GM21526 (cell line): Measurements from ENCODE around the gene PCGF6.
A peak's percentile ranks its signal among the peaks of the same experiment; 100 is the strongest.
"Not testable (repeated sequence)": the region's sequence is repeated elsewhere in the genome, so short reads cannot be mapped to it uniquely, and the experiment has no call there.

Experiments
- ATAC-seq: cut with Tn5 transposase; IDR thresholded peaks from one replicate; pipeline ENCODE4 v1.9.1; 2021; ENCODE audit warnings: moderate library complexity; ENCODE audit not compliant: unreplicated experiment, low FRiP score

Gene PCGF6, protein sequence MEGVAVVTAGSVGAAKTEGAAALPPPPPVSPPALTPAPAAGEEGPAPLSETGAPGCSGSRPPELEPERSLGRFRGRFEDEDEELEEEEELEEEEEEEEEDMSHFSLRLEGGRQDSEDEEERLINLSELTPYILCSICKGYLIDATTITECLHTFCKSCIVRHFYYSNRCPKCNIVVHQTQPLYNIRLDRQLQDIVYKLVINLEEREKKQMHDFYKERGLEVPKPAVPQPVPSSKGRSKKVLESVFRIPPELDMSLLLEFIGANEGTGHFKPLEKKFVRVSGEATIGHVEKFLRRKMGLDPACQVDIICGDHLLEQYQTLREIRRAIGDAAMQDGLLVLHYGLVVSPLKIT

DNA sequence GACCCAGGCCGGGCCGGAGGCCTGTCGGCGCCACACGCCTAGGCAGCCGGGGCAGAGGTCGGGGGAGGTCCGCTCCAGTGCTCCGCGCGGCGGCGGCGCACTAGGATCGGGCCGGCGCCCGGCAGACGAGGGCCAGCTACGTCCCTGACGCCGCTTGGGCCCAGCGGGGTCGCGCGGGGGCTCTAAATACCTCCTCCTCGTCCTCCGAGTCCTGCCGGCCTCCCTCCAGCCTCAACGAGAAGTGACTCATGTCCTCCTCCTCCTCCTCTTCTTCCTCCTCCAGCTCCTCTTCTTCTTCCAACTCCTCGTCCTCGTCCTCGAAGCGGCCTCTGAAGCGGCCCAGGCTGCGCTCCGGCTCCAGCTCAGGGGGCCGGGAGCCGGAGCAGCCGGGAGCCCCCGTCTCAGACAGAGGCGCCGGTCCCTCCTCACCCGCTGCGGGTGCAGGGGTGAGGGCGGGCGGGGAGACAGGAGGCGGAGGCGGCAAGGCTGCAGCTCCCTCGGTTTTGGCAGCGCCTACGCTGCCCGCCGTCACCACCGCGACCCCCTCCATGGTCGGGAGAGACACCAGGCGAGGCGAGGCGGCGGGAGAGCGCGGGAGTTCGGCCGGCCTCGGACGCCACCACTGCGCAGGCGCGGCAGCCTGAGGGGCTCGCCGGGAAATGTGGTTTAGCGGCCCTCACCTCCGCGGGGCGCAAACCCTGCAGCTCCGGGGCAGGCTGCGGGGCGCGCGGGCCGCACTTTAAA, at the start of gene PCGF6:
Gene PCGF6 (minus strand): TSS at position 624 of the 744 bp plus-strand sequence. CDS start 74 bp downstream, at position 550.
- ATAC-seq = peak; percentile 81

DNA sequence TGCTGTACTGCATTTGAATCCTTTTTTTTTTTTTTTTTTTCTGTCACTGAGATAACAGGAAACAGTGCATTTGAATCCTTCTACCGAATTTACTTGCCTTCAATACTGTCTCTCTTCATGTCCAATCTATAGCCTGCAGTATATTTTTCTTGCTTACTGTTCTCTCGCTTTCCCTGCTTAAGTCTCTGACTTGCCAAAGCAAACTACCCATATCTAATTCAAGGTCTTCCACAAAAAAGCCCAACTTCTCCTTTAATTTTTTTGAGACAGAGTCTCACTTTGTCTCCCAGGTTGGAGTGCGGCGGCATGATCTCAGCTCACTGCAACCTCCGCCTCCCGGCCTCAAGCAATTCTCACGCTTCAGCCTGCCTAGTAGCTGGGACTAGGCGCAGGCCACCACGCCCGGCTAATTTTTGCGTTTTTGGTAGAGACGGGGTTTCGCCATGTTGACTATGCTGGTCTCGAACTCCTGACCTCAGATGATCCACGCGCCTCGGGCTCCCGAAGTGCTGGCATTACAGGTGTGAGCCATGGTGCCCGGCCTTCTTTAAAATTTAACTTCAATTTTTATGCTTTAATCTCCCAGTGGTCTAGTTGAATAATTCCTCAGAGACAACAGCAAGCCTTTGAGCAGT, 46.4 kb upstream of the PCGF6 start:
- no peak for ATAC-seq

DNA sequence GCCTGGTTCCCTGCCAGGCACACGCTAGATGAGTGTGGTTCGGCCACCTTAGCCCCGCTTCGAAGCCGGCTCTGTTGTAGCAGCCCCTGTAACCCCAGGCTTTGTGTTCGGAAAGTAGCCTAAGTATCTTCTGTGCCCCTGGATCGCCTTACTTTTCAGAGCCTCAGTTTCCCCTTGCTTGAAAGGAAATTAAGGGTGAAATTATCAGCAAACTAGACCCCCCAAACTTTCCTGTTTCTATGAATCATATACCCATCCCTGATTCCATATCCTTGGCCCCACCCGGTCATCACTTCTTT, 45.8 kb upstream of the PCGF6 start:
- ATAC-seq = no peak

DNA sequence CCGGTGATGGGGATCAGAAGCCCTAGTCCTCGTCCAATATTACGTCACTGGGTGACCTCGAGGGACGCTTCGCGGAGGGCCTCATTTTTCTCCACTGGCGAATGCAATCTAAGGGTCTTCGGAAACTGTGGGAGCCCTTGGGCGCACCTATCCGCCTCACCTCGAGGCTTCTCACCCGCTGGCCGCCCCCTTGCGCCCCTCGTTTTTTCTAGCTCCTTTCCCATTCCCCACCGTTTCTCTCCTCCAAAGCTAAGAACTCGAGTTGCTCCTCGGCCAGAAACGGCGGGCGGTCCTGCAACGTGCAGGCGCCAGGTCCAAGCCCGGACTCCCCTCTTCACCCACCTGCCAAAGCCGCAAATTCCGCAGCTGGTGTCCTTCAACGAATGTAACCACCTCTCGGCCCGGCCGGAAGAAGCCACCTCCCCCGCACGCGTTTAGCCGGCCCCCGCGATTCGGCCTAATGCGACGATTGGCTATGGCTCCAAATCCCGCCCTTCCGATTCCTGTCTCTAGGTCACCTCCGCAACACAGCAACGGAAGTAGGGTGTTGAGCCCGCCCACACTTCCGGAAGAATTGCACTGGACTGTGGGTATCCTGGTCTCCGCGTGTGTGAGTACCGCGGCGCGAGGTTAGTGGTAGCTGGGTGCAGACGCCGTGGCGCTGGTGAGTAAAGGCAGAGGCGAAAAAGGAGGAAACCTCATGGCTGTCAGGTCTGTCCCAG, 45.3 kb upstream of the PCGF6 start, which contains the start of the genes ATP5MK and PDCD11:
Gene ATP5MK (minus strand): TSS at position 409 of the 722 bp plus-strand sequence. CDS start 4,018 bp downstream, outside the sequence.
Gene PDCD11 (plus strand): TSS at position 560 of the 722 bp plus-strand sequence. CDS start 1,801 bp downstream, outside the sequence.
- peak; percentile 93 for ATAC-seq

- ATAC-seq = no peak
Measured at GRCh38 chr10:103395754-103396066, 44.8 kb upstream of the PCGF6 start.

GRCh38 chr10:103394180-103394579, 43.2 kb upstream of the PCGF6 start:
- no peak for ATAC-seq

DNA sequence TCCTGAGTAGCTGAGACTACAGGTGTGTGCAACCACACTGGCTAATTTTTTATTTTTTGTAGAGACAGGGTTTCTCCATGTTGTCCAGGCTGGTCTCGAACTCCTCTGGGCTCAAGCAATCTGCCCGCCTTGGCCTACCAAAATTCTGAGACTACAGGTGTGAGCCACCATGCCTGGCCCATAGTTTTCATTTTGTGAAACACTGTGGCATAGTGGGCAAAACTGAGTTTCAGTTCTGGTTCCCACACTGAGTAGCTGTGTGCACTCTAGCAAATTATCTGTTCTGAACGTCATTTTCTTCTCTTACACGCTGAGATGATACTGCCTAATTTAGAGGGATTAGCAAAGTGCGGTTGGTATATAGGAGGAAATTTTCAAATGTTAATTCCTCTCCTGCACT, 31.8 kb upstream of the PCGF6 start:
- no peak for ATAC-seq

DNA sequence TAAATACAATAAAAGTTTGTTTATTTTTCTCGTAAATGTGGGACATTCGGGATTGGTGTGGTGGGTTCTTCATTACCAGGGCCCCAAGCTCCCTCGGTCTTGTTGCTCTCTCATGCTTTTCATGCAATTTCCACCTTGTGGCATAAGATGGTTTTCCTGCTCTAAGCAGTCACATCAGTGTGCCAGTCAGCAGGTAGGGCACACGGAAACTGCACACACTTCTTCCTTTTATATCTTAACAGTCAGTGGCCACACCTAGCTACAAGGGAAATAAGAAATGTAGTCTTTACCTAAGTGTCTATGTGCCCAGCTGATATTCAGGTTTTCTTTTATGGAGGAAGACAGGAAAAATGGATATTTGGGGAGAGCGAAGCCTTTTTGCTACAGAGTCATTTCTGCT, 23.3 kb upstream of the PCGF6 start:
- no peak for ATAC-seq

- no peak for ATAC-seq
Measured at GRCh38 chr10:103373544-103373943, 22.6 kb upstream of the PCGF6 start.

- ATAC-seq = peak; percentile 42
Measured at GRCh38 chr10:103367782-103368518, 17.0 kb upstream of the PCGF6 start, which contains the start of gene TAF5. Gene TAF5 (plus strand): TSS chr10:103367976. CDS start chr10:103367990, 14 bp downstream.

- no peak for ATAC-seq
Measured at GRCh38 chr10:103367379-103367781, 16.4 kb upstream of the PCGF6 start.

GRCh38 chr10:103360791-103361190, 9.9 kb upstream of the PCGF6 start:
- ATAC-seq = not testable (repeated sequence)

GRCh38 chr10:103359493-103359892, 8.6 kb upstream of the PCGF6 start:
- not testable (repeated sequence) for ATAC-seq

GRCh38 chr10:103355906-103356599, 5.1 kb upstream of the PCGF6 start:
- ATAC-seq = no peak

GRCh38 chr10:103354567-103354966, 3.6 kb upstream of the PCGF6 start:
- not testable (repeated sequence) for ATAC-seq

GRCh38 chr10:103353281-103353680, 2.3 kb upstream of the PCGF6 start:
- ATAC-seq = no peak

DNA sequence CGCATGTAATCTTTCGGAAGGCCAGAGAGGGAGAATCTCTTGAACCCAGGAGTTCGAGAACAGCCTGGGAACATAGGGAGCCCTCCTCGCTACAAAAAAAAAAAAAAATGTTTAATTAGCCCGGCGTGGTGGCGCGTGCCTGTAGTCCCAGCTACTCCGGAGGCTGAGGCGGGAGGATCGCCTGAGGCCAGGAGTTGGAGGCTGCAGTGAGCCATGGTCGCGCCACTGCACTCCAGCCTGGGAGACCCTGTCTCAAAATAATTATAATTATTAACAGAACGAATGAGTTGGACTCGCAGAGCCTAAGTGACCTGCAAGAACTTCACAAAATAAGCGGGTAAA, 794 bp downstream of the PCGF6 start:
- no peak for ATAC-seq

- no peak for ATAC-seq
Measured at GRCh38 chr10:103336370-103336769, 14.6 kb downstream of the PCGF6 start.

- no peak for ATAC-seq
Measured at GRCh38 chr10:103334567-103334966, 16.4 kb downstream of the PCGF6 start.
